MCF 10A (cell line): ENCODE measurements around the gene UBE4A. TPM values are rescaled to one million over a fixed set of nuclear protein-coding genes. Genes with fewer than 3 reads are reported as not detected.

Experiments
- BruUV-seq: library from RNA; stranded (reverse); fragments of 400-500 nt; replicated peaks from 2 replicates; lab custom pipeline; 2021; lab: Mats Ljungman, UMichigan
- CTCF ChIA-PET: fragments of 300-600 bp; sonication (Branson Sonifier 250); formaldehyde crosslinking; extraction: SDS; loops from one replicate; lab custom pipeline; 2021; ENCODE audit warnings: antibody characterized with exemption, inconsistent platforms; lab: Yijun Ruan, JAX
- POLR2A ChIA-PET: fragments of 300-600, 350-650 bp; sonication (Branson Sonifier 250); formaldehyde crosslinking; extraction: SDS; loops from one replicate; lab custom pipeline; 2020; ENCODE audit warnings: antibody characterized with exemption, inconsistent platforms; lab: Yijun Ruan, JAX
- DNase-seq: peaks from one replicate; pipeline ENCODE4 v3.0.0-alpha.2; 2018; ENCODE audit not compliant: unreplicated experiment
- H3K27ac Mint-ChIP-seq: one replicate; pipeline ENCODE4 v1.8.0; 2022; ENCODE audit warnings: mild to moderate bottlenecking, low read depth, mixed read lengths; ENCODE audit not compliant: unreplicated experiment
- H3K27me3 Mint-ChIP-seq: one replicate; pipeline ENCODE4 v1.8.0; 2022; ENCODE audit warnings: mixed read lengths; ENCODE audit not compliant: insufficient read depth, unreplicated experiment
- H3K36me3 Mint-ChIP-seq: one replicate; pipeline ENCODE4 v1.8.0; 2022; ENCODE audit warnings: mild to moderate bottlenecking, moderate library complexity, mixed read lengths; ENCODE audit not compliant: insufficient read depth, unreplicated experiment
- H3K4me1 Mint-ChIP-seq: one replicate; pipeline ENCODE4 v1.8.0; 2022; ENCODE audit warnings: mixed read lengths; ENCODE audit not compliant: insufficient read depth, unreplicated experiment
- H3K4me3 Mint-ChIP-seq: one replicate; pipeline ENCODE4 v1.8.0; 2022; ENCODE audit warnings: mild to moderate bottlenecking, moderate library complexity, mixed read lengths; ENCODE audit not compliant: unreplicated experiment
- H3K9me3 Mint-ChIP-seq: one replicate; pipeline ENCODE4 v1.8.0; 2022; ENCODE audit warnings: mixed read lengths; ENCODE audit not compliant: unreplicated experiment
- intact Hi-C: fragments of 100-400 bp; cut with micrococcal nuclease; formaldehyde crosslinking; loops from 2 replicates; pipeline ENCODE4 v1.14.1; 2022
- total RNA-seq: library from RNA; stranded (reverse); gene quantifications from 2 replicates; pipeline ENCODE4 v1.2.3, GENCODE V29; 2022
- TF ChIP-seq, protein P1 (sequence below): fragments of 200-600 bp; IDR thresholded peaks from one replicate; pipeline ENCODE4 v1.8.0; 2022; ENCODE audit warnings: antibody characterized with exemption, mild to moderate bottlenecking; ENCODE audit not compliant: unreplicated experiment

UBE4A gene
- total RNA-seq, 1 experiment from 2014 or later: 41.0 TPM

- intact Hi-C loops: no loop called here
Measured at GRCh38 chr11:118341261-118341660, 18.1 kb upstream of the UBE4A start.

GRCh38 chr11:118341815-118342489, 17.4 kb upstream of the UBE4A start:
- H3K27me3 Mint-ChIP-seq: peaks cover 24% of the 10 kb centered on the region
- CTCF ChIA-PET: interaction anchor here (0.6 to 1.3 kb wide), 3 partner anchors 11 to 145 kb away, joined by 3 read pairs; no protein-coding TSS in a partner anchor
- intact Hi-C loops: no loop called here

More at GRCh38 chr11:118341261-118341660, 18.1 kb upstream of the UBE4A start:
- H3K27ac Mint-ChIP-seq: no peak overlapping the region
- peaks cover 17% of the 10 kb centered on the region for H3K27me3 Mint-ChIP-seq
- CTCF ChIA-PET: interaction anchor here (0.6 kb wide), 1 partner anchor 145 kb away, joined by 3 read pairs; no protein-coding TSS in a partner anchor
- TF ChIP-seq, protein P1, sequence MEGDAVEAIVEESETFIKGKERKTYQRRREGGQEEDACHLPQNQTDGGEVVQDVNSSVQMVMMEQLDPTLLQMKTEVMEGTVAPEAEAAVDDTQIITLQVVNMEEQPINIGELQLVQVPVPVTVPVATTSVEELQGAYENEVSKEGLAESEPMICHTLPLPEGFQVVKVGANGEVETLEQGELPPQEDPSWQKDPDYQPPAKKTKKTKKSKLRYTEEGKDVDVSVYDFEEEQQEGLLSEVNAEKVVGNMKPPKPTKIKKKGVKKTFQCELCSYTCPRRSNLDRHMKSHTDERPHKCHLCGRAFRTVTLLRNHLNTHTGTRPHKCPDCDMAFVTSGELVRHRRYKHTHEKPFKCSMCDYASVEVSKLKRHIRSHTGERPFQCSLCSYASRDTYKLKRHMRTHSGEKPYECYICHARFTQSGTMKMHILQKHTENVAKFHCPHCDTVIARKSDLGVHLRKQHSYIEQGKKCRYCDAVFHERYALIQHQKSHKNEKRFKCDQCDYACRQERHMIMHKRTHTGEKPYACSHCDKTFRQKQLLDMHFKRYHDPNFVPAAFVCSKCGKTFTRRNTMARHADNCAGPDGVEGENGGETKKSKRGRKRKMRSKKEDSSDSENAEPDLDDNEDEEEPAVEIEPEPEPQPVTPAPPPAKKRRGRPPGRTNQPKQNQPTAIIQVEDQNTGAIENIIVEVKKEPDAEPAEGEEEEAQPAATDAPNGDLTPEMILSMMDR: no peak
- H3K4me3 Mint-ChIP-seq: no peak overlapping the region
- no peaks in the 10 kb centered on the region for H3K9me3 Mint-ChIP-seq
- H3K36me3 Mint-ChIP-seq: no peaks in the 10 kb centered on the region
- POLR2A ChIA-PET: no interaction called here
- H3K4me1 Mint-ChIP-seq: no peaks in the 10 kb centered on the region
- no peak for DNase-seq
- BruUV-seq: no TSS peak

GRCh38 chr11:118342503-118343161, 16.8 kb upstream of the UBE4A start, which contains the start of gene CD3D:
Gene CD3D (minus strand): TSS chr11:118342705. CDS start chr11:118342607, 98 bp downstream.
- intact Hi-C loops: no loop called here
- CTCF ChIA-PET: interaction anchor here (1.3 kb wide), 1 partner anchor 11 kb away, joined by 3 read pairs; no protein-coding TSS in a partner anchor
- Mint-ChIP-seq H3K27ac (no peak within 1 kb of the TSS), H3K4me3 (no peak within 1 kb of the TSS), H3K27me3 (peaks cover 30% of the 10 kb centered on the region), H3K9me3 (no peaks in the 10 kb centered on the region), H3K4me1 (no peaks in the 10 kb centered on the region), H3K36me3 (no peaks in the 10 kb centered on the region)
- TF ChIP-seq, protein P1: no peak
- no peak for DNase-seq
- BruUV-seq: no TSS peak
- POLR2A ChIA-PET: interaction anchor here (0.7 kb wide), 1 partner anchor 330 kb away, joined by 3 read pairs; no protein-coding TSS in a partner anchor

More at GRCh38 chr11:118341815-118342489, 17.4 kb upstream of the UBE4A start:
- BruUV-seq: no TSS peak
- Mint-ChIP-seq H3K9me3 (no peaks in the 10 kb centered on the region), H3K4me3 (no peak overlapping the region), H3K27ac (no peak overlapping the region), H3K4me1 (no peaks in the 10 kb centered on the region), H3K36me3 (no peaks in the 10 kb centered on the region)
- DNase-seq: no peak
- TF ChIP-seq, protein P1: no peak
- POLR2A ChIA-PET: interaction anchor here (0.6 to 0.7 kb wide), 2 partner anchors 98 to 329 kb away, joined by 3 to 4 read pairs; no protein-coding TSS in a partner anchor

DNA sequence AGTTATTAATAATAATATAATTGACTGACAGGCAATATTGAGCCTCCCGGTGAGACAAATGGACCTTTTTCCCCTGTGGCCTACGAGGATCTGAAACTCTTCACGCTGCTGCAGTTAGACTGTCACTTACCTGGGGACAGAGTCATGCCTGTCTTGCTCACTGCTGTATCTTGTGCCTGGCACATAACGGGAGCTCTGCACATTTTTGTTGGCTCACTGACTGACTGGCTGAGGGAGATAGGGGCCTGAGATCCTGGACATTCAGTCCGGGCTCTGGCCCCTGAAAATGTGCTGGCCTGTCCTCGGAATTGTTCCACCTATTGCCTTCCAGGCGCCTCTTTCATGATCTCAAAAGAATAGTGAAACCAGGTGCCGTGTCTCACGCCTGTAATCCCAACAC, 16.2 kb upstream of the UBE4A start:
- POLR2A ChIA-PET: no interaction called here
- no peak overlapping the region for H3K4me3 Mint-ChIP-seq
- CTCF ChIA-PET: no interaction called here
- no peak overlapping the region for H3K27ac Mint-ChIP-seq
- BruUV-seq: no TSS peak
- DNase-seq: no peak
- H3K27me3 Mint-ChIP-seq: peaks cover 36% of the 10 kb centered on the region
- H3K4me1 Mint-ChIP-seq: no peaks in the 10 kb centered on the region
- intact Hi-C loops: no loop called here
- no peaks in the 10 kb centered on the region for H3K9me3 Mint-ChIP-seq
- H3K36me3 Mint-ChIP-seq: no peaks in the 10 kb centered on the region
- TF ChIP-seq, protein P1: no peak
